Smooth muscle cell (in vitro differentiated cells): Measurements from ENCODE around the gene ABHD8. TPM values are rescaled to one million over a fixed set of nuclear protein-coding genes. Genes with fewer than 3 reads are reported as not detected.
A peak's percentile ranks its signal among the peaks of the same experiment; 100 is the strongest.
"Not testable (repeated sequence)": the region's sequence is repeated elsewhere in the genome, so short reads cannot be mapped to it uniquely, and the experiment has no call there.

Experiments
- DNase-seq: peaks from one replicate; lab custom pipeline; 2025; ENCODE audit not compliant: unreplicated experiment; lab: John Stamatoyannopoulos, UW
- H2AFZ ChIP-seq: fragments of 200-600 bp; sonication (generic); 2 replicates; pipeline ENCODE4 v1.6.0; 2016; ENCODE audit warnings: antibody characterized with exemption, low read depth, mild to moderate bottlenecking
- H3F3A ChIP-seq: fragments of 200-600 bp; sonication (generic); 2 replicates; pipeline ENCODE4 v1.6.0; 2017; ENCODE audit warnings: antibody characterized with exemption, low read depth
- H3K27ac ChIP-seq: fragments of 200-600 bp; sonication (generic); 2 replicates; pipeline ENCODE4 v1.5.1; 2016; ENCODE audit warnings: low read depth, mild to moderate bottlenecking
- H3K27me3 ChIP-seq: fragments of 200-600 bp; sonication (generic); 2 replicates; pipeline ENCODE4 v1.6.1; 2016; ENCODE audit warnings: low read depth, mild to moderate bottlenecking
- H3K36me3 ChIP-seq: fragments of 200-600 bp; sonication (generic); 2 replicates; pipeline ENCODE4 v1.5.1; 2016; ENCODE audit warnings: low read depth
- H3K4me1 ChIP-seq: fragments of 200-600 bp; sonication (generic); 2 replicates; pipeline ENCODE4 v1.5.1; 2016; ENCODE audit warnings: low read depth
- H3K4me2 ChIP-seq: fragments of 200-600 bp; sonication (generic); 2 replicates; pipeline ENCODE4 v1.6.0; 2016; ENCODE audit warnings: mild to moderate bottlenecking
- H3K4me3 ChIP-seq: fragments of 200-600 bp; sonication (generic); 2 replicates; pipeline ENCODE4 v1.5.1; 2016; ENCODE audit warnings: mild to moderate bottlenecking
- H3K79me2 ChIP-seq: fragments of 200-600 bp; sonication (generic); 2 replicates; pipeline ENCODE4 v1.6.0; 2016; ENCODE audit warnings: low read depth, mild to moderate bottlenecking
- H3K9ac ChIP-seq: fragments of 200-600 bp; sonication (generic); 2 replicates; pipeline ENCODE4 v1.6.0; 2016; ENCODE audit warnings: low read depth
- H3K9me3 ChIP-seq: fragments of 200-600 bp; sonication (generic); replicated peaks from 2 replicates; pipeline ENCODE4 v1.5.1; 2016; ENCODE audit warnings: low read depth
- H4K20me1 ChIP-seq: fragments of 200-600 bp; sonication (generic); 2 replicates; pipeline ENCODE4 v1.6.0; 2016; ENCODE audit warnings: low read depth
- WGBS: methylation state at CpG from one replicate; pipeline ENCODE4 v1.1.7; 2016; ENCODE audit warnings: low lambda C conversion rate; 5-methylcytosine and 5-hydroxymethylcytosine counted together
- polyA plus RNA-seq: library from polyadenylated mRNA; unstranded; fragments of >200 nt; fragmentation: Nextera tagmentation; extraction: Ambion mirVana; gene quantifications from 2 replicates; pipeline ENCODE4 v1.2.1, GENCODE V29; 2016
- total RNA-seq: library from RNA; depleted of rRNA; stranded (reverse); fragments of >200 nt; gene quantifications from 2 replicates; pipeline ENCODE4 v1.2.3, GENCODE V29; 2014
- TF ChIP-seq, protein P1 (sequence below): fragments of 200-600 bp; sonication (generic); IDR thresholded peaks from 2 replicates; pipeline ENCODE4 v1.5.1; 2017; ENCODE audit warnings: borderline replicate concordance, mild to moderate bottlenecking, antibody characterized with exemption; ENCODE audit not compliant: insufficient read depth, poor library complexity, severe bottlenecking

Gene ABHD8
- total and polyA plus RNA-seq, 2 experiments from 2014 or later = 9.2 to 15.1 TPM

DNA sequence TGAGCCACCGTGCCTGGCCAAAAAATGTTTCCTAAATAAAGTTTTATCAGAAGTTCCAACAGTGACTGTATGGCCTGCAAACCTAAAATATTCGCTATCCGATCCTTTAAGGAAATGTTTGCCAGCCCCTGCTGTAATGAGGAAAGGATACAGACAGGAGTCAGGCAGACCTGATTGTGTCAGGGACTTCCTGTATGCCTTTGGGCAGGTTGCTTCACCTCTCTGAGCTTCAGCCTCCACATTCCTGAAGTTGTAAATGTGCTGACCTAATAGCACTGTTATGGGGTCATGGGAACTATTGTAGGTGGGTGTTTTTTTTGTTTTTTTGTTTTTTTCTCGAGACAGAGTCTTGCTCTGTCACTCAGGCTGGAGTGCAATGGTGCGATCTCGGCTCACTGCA, 6.2 kb downstream of the ABHD8 start:
- Histone ChIP-seq H3K4me2 (no peak overlapping the region), H3K36me3 (no peaks in the 10 kb centered on the region), H3K4me1 (no peaks in the 10 kb centered on the region), H3K27ac (no peak overlapping the region), H2AFZ (no peak overlapping the region), H3K4me3 (no peak overlapping the region), H3K79me2 (no peaks in the 10 kb centered on the region), H3K9ac (no peak overlapping the region), H3K9me3 (no peaks in the 10 kb centered on the region), H3K27me3 (no peaks in the 10 kb centered on the region), H3F3A (no peaks in the 10 kb centered on the region), H4K20me1 (no peaks in the 10 kb centered on the region)
- WGBS = 91% methylated on average over 6 of the region's 6 CpGs
- TF ChIP-seq, protein P1, sequence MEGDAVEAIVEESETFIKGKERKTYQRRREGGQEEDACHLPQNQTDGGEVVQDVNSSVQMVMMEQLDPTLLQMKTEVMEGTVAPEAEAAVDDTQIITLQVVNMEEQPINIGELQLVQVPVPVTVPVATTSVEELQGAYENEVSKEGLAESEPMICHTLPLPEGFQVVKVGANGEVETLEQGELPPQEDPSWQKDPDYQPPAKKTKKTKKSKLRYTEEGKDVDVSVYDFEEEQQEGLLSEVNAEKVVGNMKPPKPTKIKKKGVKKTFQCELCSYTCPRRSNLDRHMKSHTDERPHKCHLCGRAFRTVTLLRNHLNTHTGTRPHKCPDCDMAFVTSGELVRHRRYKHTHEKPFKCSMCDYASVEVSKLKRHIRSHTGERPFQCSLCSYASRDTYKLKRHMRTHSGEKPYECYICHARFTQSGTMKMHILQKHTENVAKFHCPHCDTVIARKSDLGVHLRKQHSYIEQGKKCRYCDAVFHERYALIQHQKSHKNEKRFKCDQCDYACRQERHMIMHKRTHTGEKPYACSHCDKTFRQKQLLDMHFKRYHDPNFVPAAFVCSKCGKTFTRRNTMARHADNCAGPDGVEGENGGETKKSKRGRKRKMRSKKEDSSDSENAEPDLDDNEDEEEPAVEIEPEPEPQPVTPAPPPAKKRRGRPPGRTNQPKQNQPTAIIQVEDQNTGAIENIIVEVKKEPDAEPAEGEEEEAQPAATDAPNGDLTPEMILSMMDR = no peak
- DNase-seq = no peak

DNA sequence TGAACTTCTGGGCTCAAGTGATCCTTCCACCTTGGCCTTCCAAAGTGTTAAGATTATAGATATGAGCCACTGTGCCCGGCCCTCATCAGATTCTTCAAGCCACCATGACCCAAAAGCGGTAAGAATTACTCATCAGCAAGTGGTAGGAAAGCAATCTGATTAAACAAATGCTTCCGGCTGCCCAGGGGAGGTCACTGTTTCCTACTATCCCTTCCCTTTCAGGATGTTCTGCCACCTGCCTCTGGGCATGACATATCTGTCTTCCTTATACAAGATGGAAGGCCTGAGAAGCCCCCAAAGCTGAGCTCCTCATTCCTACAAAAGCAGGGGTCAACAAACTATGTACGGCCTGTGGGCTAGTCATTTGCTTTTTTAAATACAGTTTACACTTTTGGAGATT, 7.0 kb downstream of the ABHD8 start:
- no peak overlapping the region for H3K4me3 ChIP-seq
- no peaks in the 10 kb centered on the region for H4K20me1 ChIP-seq
- no peak overlapping the region for H3K4me2 ChIP-seq
- no peak overlapping the region for H3K27ac ChIP-seq
- H3K36me3 ChIP-seq = no peaks in the 10 kb centered on the region
- no peaks in the 10 kb centered on the region for H3K9me3 ChIP-seq
- H3F3A ChIP-seq = no peaks in the 10 kb centered on the region
- no peak overlapping the region for H3K9ac ChIP-seq
- TF ChIP-seq, protein P1 = no peak
- no peak for DNase-seq
- 72% methylated on average over 4 of the region's 4 CpGs for WGBS
- H3K79me2 ChIP-seq = no peaks in the 10 kb centered on the region
- no peak overlapping the region for H2AFZ ChIP-seq
- no peaks in the 10 kb centered on the region for H3K4me1 ChIP-seq
- H3K27me3 ChIP-seq = no peaks in the 10 kb centered on the region

DNA sequence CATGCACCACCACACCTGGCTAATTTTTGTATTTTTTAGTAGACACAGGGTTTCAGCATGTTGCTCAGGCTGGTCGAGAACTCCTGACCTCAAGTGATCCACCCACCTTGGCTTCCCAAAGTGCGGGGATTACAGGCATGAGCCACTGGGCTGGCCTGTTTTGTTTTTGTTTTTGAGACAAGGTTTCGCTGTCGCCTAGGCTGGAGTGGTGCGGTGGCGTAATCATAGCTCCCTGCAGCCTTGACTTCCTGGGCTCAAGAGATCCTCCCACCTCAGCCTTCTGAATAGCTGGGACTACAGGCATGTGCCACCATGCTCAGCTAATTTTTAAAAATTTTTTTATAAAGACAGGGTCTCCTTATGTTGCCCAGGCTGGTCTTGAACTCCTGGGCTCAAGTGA, 7.7 kb downstream of the ABHD8 start:
- DNase-seq, H3K27me3 ChIP-seq, H3K27ac ChIP-seq, H3K9me3 ChIP-seq, H3F3A ChIP-seq, H3K9ac ChIP-seq, H3K4me2 ChIP-seq, H4K20me1 ChIP-seq, H2AFZ ChIP-seq, H3K4me1 ChIP-seq, H3K4me3 ChIP-seq, H3K79me2 ChIP-seq, H3K36me3 ChIP-seq: not testable (repeated sequence)
- 98% methylated on average over 6 of the region's 6 CpGs for WGBS

DNA sequence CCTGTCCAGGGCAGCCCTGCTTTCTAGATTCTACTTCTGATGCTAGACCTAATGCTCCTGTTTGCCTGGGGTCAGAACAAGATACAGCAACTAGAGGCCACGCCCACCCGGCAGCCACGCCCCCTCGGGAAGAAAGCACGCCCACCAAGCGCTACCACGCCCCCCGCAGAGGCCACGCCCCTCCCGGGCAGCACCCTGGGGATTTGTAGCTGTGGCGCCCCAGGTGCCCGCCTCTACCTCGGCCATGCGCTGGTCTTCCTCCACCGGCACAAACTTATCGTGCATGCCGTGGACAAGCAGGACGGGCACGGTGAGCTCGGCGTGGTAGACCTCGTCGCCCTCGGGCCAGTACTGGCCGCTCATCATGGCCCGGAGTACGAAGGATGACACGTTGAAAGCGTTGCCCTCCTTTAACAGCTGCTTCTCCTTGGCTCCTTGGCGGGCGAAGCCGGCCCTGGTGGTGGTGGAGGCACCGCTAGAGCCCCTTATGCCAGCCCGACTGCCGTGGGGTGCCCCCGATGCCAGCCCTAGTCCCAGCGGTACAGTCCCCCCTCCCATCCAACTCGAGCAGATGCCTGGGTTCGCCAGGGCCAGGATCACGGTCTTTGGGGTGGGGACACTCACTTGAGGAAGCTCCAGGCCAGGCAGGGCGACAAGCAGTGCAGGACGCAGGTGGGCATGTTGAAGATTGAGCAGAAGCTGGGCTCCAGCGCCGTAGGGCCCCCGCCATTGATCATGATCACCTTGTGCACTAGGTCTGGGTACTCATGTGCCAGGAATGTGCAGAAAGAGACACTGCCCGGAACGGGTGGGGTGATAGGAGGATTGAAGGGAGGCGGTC, 9.0 kb downstream of the ABHD8 start:
- 81% methylated on average over 46 of the region's 48 CpGs for WGBS
- Histone ChIP-seq H4K20me1 (no peaks in the 10 kb centered on the region), H3K36me3 (no peaks in the 10 kb centered on the region), H3K4me3 (no peak overlapping the region), H3F3A (no peaks in the 10 kb centered on the region), H3K4me2 (no peak overlapping the region), H2AFZ (no peak overlapping the region), H3K79me2 (no peaks in the 10 kb centered on the region), H3K9me3 (no peaks in the 10 kb centered on the region), H3K4me1 (no peaks in the 10 kb centered on the region), H3K9ac (no peak overlapping the region), H3K27me3 (no peaks in the 10 kb centered on the region), H3K27ac (no peak overlapping the region)
- TF ChIP-seq, protein P1 = no peak
- DNase-seq = peak; percentile 3
